Type B pancreatic cell (in vitro differentiated cells): ENCODE results near the gene CFAP99. TPM values are rescaled to one million over a fixed set of nuclear protein-coding genes. Genes with fewer than 3 reads are reported as not detected.

Experiments used
- DNase-seq: peaks from one replicate; pipeline ENCODE4 v3.0.0; 2021; ENCODE audit warnings: mixed read lengths; ENCODE audit not compliant: unreplicated experiment; ENCODE audit errors: extremely low spot score
- H3K27ac Mint-ChIP-seq: 2 replicates; pipeline ENCODE4 v1.8.0; 2021; ENCODE audit warnings: mild to moderate bottlenecking, mixed read lengths
- H3K27me3 Mint-ChIP-seq: 2 replicates; pipeline ENCODE4 v1.8.0; 2021; ENCODE audit warnings: mixed read lengths
- H3K36me3 Mint-ChIP-seq: 2 replicates; pipeline ENCODE4 v1.8.0; 2021; ENCODE audit warnings: mixed read lengths
- H3K4me1 Mint-ChIP-seq: one replicate; pipeline ENCODE4 v1.8.0; 2021; ENCODE audit warnings: mixed read lengths; ENCODE audit not compliant: unreplicated experiment
- H3K4me3 Mint-ChIP-seq: 2 replicates; pipeline ENCODE4 v1.8.0; 2021; ENCODE audit warnings: mild to moderate bottlenecking, mixed read lengths
- H3K9me3 Mint-ChIP-seq: 2 replicates; pipeline ENCODE4 v1.8.0; 2021; ENCODE audit warnings: mixed read lengths
- total RNA-seq: library from RNA; stranded (reverse); gene quantifications from 2 replicates; pipeline ENCODE4 v1.2.1, GENCODE V29; 2021; ENCODE audit warnings: low replicate concordance
- TF ChIP-seq, protein P1 (sequence below): fragments of 200-600 bp; sonication (generic); conservative IDR thresholded peaks from 2 replicates; pipeline ENCODE4 v1.5.0; 2021; ENCODE audit warnings: antibody characterized with exemption, mild to moderate bottlenecking

The CFAP99 gene
- total RNA-seq, 1 donor from 2014 or later, result 1.1 TPM

DNA sequence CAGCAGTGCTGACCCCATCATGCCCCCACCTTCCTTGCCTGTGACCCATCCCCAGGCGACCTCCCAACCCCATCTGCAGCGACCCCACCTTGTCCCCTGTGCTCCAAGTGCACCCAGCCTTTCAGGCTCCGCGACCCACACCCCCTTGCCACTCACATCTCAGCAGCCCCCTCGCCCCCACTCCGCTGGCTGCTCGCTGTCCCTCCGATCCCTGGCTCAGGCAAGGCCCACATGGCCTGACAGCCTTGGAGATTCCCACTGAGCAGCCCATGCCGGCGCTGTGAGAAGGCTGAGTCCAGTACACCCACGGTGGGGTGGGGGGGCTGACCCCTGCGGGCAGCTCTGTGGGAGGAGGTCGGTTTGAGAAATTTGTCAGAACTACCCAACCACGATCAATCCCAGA, 9.4 kb upstream of the CFAP99 start:
- no peaks in the 10 kb centered on the region for H3K9me3 Mint-ChIP-seq
- DNase-seq, result no peak
- no peak overlapping the region for H3K27ac Mint-ChIP-seq
- peaks cover 13% of the 10 kb centered on the region for H3K4me1 Mint-ChIP-seq
- H3K36me3 Mint-ChIP-seq, result no peaks in the 10 kb centered on the region
- TF ChIP-seq, protein P1, sequence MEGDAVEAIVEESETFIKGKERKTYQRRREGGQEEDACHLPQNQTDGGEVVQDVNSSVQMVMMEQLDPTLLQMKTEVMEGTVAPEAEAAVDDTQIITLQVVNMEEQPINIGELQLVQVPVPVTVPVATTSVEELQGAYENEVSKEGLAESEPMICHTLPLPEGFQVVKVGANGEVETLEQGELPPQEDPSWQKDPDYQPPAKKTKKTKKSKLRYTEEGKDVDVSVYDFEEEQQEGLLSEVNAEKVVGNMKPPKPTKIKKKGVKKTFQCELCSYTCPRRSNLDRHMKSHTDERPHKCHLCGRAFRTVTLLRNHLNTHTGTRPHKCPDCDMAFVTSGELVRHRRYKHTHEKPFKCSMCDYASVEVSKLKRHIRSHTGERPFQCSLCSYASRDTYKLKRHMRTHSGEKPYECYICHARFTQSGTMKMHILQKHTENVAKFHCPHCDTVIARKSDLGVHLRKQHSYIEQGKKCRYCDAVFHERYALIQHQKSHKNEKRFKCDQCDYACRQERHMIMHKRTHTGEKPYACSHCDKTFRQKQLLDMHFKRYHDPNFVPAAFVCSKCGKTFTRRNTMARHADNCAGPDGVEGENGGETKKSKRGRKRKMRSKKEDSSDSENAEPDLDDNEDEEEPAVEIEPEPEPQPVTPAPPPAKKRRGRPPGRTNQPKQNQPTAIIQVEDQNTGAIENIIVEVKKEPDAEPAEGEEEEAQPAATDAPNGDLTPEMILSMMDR, result no peak
- H3K27me3 Mint-ChIP-seq, result peaks cover 33% of the 10 kb centered on the region
- H3K4me3 Mint-ChIP-seq, result no peak overlapping the region

DNA sequence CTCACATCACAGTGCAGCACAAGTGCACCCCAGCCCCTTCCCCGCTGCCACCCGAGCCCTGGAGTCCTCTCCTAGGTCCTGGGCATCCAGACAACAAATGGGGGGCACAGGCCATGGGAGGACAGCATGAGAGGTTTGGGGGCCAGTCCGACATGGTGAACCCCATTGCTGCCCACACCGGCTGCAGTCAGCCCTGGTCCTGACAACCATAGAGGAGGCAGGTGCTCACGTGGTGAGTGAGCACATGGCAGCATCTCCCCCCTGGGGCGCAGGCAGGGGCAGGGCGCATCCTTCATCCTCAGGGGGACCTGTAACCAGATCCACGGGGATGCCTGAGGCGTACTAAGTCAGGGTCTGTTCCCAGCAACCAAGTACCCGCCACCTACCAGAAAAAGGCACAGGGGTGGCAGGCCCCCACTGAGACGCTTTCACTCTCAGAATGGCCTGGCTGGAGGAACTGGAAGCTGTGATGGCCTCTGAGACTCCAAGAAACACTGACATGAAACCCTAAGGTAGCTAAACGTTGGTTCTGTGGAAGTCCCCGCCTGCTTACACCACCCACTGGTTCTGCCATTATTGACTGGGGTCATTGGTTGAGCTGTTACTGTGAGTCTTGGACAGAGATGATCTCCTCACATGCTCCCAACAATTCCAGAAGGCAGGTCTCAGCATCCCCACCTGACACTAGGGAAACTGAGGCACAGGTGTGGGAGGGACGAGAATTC, 6.8 kb upstream of the CFAP99 start:
- H3K36me3 Mint-ChIP-seq, result no peaks in the 10 kb centered on the region
- H3K9me3 Mint-ChIP-seq, result no peaks in the 10 kb centered on the region
- peaks cover 19% of the 10 kb centered on the region for H3K4me1 Mint-ChIP-seq
- H3K4me3 Mint-ChIP-seq, result peak overlapping the region; percentile 60
- DNase-seq, result no peak
- peaks cover 58% of the 10 kb centered on the region for H3K27me3 Mint-ChIP-seq
- TF ChIP-seq, protein P1, result no peak
- H3K27ac Mint-ChIP-seq, result peak overlapping the region; percentile 97

DNA sequence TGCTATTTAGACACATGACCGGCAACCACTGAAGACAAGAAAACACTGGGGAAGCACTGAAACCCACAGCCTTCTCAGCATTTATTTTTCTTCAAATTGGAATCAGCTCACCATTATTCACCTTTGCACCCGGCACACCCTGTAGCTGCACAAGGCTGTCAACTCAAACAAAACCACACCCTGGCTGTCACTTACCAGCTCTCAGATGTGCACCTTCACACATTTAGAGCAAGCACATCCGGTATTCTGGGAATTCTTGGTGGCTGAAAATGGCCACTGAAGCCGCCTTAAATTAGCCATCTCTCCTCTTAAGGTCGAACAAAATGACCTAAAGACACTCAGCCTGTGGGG, 6.2 kb upstream of the CFAP99 start:
- Mint-ChIP-seq H3K9me3 (no peaks in the 10 kb centered on the region), H3K36me3 (no peaks in the 10 kb centered on the region), H3K27me3 (peaks cover 60% of the 10 kb centered on the region), H3K4me1 (peaks cover 19% of the 10 kb centered on the region), H3K27ac (peak overlapping the region; percentile 97), H3K4me3 (peak overlapping the region; percentile 60)
- TF ChIP-seq, protein P1, result no peak
- DNase-seq, result no peak

DNA sequence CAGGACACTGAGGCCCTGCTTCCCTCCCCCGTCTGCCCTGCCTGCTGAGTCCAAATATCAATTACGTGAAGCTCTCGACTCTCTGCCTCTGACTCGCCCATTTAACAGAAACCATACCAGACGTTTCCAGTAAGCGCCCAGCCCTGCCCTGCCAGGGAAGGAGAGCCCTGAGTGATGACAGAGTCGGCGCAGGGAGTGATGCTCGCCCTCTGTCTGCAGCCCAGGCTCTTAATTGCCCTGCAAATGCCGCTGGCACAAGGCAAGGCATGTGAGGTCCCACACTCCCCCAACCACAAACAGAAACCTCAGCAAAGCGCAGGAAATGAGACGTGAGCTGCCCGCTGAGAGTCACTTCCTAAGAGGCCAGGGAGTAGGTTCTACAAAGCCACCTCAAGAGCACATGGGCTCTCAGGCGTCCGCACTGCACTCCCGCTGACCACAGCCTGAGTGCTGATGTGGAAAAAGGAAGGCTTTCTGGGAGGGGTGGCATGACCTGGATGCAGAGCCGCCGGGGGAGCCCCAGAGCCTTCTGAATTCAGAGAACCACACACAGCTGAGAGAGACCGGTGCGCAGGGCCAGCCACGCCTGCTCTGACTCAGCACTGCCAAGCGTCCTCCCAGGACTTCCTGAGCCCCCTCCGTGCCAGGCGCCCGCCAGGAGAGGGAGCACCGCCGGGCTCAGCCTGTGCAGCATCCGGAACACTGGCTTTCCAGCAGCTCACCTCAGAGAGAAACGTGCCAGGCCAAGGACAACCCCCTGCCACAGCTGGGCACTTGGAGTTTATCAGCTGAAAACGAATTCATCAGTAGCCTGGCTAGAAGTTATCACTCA, 5.7 kb upstream of the CFAP99 start:
- peaks cover 65% of the 10 kb centered on the region for H3K27me3 Mint-ChIP-seq
- DNase-seq, result no peak

DNA sequence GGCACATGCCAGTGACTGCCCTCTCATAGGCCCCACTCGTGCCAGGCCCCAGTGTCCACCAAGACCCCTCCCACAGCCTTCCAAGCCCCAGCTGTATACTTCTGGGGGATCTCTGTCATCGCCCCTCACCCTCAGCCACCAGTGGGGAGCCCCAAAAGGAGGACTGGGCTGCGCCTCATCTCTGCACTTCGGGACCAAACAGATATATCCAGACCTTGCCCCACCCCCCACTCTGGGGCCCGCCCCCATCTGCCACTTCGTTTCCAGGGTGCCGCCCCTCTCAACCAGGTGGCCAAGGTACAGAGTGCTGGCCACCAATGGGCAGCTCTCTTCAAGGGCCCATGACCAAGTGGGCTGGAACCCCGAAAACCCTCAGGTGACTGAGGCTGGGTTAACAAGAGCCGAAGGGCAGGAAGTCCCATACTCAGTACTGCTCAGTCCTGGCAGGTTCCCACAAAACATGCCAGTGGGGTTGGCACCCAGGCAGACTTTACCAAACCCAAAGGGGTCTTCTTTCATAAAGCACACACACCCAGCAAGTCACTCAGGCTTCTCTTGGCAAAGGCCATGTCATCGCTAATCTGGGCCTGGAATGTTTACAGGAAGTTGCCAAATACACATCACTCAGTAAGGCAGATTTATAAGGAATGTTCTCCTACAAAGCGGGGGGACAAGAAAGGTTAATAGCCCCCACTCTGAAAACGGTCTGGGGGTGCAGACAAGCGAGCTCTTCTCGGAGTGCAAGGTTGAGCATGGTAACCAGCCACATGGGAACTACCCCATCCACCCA, 4.7 kb upstream of the CFAP99 start:
- Mint-ChIP-seq H3K4me1 (peaks cover 19% of the 10 kb centered on the region), H3K4me3 (no peak overlapping the region), H3K36me3 (no peaks in the 10 kb centered on the region)

More for the DNA sequence above, 5.7 kb upstream of the CFAP99 start:
- no peaks in the 10 kb centered on the region for H3K36me3 Mint-ChIP-seq
- H3K9me3 Mint-ChIP-seq, result no peaks in the 10 kb centered on the region
- H3K4me1 Mint-ChIP-seq, result peaks cover 19% of the 10 kb centered on the region
- peak overlapping the region; percentile 97 for H3K27ac Mint-ChIP-seq
- H3K4me3 Mint-ChIP-seq, result peak overlapping the region; percentile 60
- TF ChIP-seq, protein P1, result peak; percentile 36

More for the DNA sequence above, 4.7 kb upstream of the CFAP99 start:
- H3K9me3 Mint-ChIP-seq, result no peaks in the 10 kb centered on the region
- H3K27ac Mint-ChIP-seq, result peak overlapping the region; percentile 14
- peaks cover 67% of the 10 kb centered on the region for H3K27me3 Mint-ChIP-seq
- no peak for DNase-seq
- TF ChIP-seq, protein P1, result no peak
